ENCODE results near the gene LIMD2.

The LIMD2 gene

DNA sequence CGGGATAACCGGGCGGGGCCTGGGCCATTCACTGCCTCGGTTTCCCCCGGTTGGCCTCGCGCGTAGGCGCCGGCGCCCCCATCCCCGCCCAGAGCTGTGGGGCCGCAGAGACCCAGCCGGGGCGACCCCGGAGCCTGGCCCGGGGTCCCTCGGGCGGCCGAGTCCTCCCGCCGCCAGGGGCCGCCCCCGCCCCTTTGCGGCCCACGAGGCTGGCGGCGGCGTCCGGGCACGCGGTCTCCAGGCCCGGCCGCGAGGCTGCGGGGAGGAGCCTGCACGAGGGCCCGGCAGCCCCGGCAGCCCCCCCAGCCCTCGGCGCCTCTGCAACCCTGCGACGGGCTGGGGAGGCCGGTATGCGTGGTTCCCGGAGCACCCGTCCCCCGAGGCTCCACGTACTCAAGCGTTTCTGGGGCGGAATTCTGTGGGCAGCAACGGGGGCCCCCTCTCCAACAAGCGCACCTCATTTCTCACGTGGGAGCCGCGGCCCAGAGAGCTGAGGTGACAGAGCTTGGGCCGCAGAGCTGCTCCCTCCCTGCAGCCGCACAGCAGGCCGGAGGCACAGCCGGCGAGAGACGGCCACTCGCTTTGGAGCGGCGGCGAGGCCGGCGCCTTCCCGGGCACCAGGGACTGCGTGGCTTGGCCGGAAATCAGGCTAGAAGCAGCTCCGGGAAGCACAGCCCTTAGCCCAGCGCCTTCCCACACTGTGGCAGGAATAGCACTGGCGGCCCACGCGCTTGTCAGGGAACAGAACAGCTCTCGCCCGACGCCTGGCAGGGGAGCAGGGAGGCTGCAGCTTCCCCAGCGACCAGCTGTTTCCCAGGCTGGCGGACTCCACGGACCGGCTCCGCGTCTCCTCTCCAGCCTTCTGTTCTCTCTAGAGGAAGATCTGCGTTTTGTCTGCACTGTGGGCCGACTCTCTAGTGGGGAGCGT lies 867 bp upstream of the LIMD2 start:
- peak; percentile 74 for DNase-seq

DNA sequence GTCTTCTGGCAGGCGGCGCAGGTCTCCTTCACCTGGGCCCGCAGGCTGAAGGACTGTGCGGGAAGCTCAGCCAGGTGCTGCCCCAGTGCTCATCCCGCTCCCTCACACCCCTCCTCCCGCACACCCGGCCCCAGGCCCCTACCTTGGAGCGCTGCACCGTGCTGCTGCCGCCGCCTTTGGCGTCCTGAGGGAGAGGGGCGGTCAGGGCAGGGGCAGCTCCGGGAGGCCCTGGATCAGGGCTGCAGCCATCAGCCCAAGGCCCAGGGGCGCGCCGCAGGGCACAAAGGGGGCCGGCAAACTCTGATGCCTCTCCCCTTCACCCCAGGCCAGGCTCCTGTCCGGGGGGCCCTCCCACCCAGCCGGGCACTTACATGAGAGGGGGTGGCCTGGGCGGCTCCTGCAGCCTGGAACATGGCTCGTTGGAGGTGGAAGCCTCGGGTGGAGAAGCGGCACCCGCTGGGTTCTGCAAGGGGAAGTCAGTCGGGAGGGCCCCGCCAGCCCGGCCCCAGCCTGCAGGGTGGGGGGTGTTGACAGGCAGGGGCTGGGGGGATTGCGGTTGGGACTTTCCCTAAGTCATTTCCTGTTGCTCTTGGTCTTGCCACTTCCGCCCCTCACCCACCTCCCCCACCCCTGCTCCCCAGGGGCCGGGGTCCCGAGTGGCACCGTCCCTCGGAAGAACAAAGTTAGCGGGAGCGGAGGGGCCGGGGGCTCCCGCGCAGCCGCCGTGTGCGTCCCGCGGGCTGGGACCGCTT lies 863 bp downstream of the LIMD2 start:
- peak; percentile 68 for DNase-seq

DNA sequence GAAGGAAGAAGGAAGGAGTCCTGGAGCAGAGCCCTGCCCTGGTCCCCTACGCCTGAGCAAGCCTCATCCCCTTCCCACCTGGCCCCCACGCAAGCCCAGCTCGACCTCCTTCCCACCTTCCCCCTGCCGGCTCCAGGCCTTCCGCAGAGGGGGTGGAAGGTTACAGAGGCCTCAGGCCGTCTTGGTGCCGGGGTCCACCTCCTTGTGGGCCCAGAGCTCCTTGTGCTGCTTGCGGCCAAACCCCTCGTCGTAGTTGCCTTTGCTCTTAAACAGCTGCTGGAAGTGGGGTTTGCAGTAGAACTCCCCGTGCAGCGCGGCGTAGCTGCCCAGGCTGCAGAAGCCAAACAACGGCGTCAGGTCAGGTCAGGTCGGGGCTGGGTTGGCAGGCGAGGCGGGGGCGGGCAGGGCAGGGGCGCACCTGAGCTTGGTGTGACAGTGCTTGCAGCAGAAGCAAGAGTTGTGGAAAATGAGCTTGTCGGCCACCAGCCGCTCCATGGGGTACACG lies 1.5 kb downstream of the LIMD2 start:
- DNase-seq = no peak

DNA sequence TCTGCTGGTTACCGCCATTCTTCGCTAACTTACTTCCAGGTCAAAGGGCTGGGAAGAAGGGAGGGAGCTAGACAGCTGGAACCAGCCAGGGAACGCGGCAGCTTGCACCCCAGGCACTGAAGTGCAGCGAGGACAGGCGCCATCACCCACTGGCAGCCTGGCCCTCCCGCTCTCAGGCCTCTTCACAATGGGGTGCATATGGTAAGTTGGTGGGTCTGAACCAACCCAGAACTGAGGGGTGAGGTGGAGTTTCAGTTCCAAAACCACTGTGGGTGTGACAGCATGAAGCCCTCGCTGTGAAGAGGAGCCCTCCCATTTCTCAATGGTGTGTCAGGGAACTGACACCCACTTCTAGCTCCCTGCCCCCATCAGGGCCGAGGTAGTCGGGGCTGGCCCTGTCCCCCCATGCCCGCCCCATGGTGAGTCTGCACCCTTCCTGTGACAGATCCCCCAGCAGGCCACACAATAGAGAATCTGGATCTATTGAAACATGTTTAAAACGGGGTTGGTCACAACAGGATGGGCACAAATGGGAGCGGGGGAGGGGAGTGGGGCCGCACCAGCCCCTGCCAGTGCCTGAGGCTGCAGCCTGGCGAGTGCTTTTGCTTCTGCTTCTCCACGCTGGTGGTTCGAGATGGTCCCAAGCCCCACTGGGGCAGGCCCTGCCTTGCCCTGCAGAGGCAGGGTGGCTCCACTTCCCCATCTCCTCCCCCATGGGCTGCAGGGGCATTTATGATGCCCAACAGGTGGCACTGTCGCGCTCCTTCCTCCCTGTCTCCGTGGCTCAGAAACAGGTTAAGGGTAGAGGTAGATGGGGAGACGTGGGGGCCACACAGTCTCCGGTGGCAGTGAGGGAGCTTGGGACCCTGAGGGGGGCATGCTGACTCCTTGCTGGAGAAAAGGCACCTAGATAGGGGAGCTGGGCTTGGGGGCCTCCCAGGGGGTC lies 2.3 kb downstream of the LIMD2 start:
- no peak for DNase-seq

DNA sequence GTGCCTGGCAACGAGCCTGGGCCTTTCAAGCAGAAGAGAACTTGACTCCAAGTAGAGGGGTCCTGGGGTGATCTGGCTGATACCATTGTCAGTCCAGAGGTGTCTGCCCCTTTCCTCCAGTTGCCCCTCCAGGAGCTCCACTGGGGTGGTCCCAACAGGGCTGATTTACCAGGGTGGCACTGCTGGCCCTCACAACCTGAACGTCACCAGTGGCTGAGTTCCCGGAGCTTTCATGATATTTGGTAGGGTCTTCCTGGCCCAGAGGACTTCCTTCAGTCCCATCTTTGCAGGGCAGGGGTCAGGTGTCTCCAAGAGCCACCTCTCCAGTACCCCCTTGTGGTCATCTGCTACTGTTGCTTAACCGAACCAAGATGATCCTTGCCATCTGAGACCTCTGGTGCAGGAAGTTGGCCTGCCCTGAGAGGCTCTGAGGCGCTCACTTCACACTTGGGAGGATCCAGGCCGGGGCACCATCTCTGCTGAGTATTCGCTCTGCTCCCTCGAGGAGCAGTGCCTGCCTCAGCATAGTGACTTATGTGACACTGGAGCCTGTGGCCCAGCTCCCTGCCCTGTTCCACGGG lies 3.5 kb downstream of the LIMD2 start:
- DNase-seq = no peak

GRCh38 chr17:63695889-63696288 lies 4.0 kb downstream of the LIMD2 start:
- no peak for DNase-seq

DNA sequence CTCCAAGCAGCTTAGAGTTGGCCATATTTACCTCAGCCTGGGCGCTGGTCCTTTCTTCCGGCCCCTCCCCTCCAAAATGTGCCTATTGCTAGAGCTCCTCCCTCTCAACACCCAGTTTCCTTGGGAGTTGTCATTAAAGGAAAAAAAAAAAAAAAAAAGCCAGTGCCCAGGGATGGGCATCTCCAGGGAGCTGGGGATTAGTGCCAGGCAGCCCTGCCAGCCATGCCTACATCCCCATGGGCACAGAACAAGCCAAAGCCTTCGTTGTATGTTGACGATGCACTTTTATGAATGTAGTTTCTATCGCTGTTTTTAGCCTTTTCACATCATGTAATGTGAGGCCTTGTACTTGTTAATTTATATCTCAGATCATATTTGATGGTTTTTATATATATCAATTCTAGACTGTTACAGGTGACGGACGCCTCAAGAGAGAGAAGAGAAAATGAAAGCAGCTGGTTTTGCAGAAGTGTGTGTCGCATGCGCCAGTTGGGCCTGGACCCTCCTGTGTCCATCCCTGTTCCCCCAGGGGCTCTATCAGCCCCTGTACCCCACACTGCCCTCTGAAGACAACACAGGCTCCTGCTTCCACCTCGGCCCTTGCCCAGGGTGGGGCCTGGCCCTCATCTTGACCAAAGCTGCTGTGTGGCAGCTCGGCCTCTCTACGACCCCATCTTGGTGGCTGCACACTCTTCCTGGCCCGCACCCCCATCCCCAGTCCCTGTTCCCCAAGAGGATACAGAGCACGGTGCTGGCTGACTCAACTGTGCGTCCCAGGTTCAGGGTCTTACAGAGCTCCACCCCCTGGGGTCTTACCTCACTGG lies 4.8 kb downstream of the LIMD2 start:
- DNase-seq = no peak

DNA sequence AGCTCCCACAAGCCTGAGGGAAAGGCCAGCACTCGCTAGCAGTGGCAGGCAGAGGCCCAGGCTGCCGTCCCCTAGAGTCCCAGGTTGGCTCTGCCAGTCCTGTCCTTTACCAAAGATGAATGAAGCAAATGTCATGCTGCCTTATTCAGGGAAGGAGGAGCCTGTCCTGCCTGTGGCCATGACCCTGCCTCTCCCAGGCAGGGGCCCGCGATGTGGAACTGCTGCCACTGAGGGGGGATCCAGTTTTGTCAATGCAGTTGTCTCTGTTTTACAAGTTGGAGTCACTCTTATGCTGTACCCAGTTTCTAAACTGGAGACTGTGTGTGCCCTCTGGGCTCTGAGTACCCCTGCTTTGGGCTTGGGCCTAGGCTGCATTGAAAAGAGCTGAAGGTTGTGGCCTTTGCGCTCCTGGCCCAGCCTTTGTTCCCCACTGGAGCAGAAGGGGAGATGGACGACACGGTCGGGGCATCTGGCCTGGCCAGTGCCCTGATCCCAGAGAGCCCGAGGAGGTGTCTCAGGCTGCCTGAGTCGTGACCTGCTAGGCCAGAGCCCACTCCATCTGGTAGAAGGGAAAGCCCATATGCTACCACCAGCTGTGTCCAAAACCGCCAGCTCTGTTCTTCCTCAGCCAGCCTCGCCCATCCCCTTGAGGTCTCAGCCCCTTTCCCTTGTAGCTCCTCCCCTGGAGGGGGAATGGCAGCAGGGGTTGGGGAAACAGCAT lies 5.5 kb downstream of the LIMD2 start:
- DNase-seq = no peak

GRCh38 chr17:63693411-63694113 lies 6.4 kb downstream of the LIMD2 start:
- DNase-seq = no peak

DNA sequence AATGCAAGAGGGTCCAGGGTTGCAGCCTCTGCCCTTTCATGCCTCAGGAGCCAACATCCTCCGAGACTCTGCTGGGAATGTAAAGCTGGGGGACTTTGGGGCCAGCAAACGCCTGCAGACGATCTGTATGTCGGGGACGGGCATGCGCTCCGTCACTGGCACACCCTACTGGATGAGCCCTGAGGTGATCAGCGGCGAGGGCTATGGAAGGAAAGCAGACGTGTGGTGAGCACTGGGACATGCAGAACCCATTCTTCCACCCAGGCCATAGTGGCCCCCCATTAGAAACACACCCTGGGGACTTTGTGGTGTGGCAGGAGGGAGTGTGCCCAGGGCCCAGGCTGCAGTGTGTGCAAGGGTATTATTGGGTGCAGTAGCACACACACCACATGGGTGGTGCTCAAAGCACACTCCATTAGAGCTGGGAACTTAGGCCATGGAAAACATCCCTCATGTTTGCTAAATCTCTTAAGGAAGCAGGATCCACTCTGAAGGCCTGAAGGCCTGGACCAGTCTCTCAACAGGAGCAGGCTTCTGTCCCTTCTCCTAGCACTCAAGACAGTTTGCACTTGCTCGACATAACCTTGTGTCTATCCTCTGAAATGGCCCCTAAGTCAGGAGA lies 7.6 kb downstream of the LIMD2 start:
- DNase-seq = no peak

DNA sequence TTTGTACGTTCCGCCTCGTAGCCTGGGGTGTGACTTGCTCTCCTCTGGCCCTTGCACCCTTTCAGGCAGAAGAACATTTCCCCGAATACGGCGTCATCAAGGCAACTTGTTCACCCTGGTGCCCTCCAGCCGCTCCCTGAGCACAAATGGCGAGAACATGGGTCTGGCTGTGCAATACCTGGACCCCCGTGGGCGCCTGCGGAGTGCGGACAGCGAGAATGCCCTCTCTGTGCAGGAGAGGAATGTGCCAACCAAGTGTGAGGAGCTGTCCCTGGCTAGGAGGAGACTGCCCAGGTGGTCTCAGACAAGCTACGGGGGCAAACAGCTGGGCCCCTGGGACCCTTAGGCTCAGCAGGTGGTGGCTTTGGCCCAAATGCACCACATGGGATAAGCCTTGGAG lies 10.4 kb downstream of the LIMD2 start:
- DNase-seq = no peak

- no peak for DNase-seq
These were observed 11.4 kb downstream of the LIMD2 start for GRCh38 chr17:63688396-63689020.

DNA sequence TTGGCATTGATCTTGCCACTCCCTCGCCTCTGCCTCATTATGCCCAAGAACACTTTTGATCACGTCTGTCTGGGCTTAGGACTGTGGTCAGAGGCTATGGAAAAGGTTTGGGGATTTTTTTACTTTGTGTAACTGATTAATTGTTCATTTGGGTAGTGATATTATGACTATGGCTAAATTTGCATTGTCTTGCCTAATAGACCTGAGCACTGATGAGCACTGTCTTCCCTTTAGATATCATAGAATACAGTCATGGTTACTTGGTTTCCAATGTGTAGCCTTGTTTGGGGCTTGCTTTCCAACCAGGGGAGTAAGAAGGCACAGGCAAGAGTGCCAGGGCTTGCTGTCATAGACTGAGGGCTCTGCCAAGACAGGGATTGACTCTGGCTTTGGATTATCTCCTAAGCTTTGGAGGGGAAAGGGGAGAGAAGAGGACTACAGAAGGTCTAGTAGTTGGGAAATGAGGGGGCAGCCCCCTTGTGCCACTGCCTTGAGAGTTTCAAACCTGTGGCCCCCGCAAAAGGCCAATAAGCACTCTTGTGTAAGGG lies 13.7 kb downstream of the LIMD2 start:
- DNase-seq = no peak

- DNase-seq = no peak
These were observed 14.3 kb downstream of the LIMD2 start for GRCh38 chr17:63685578-63685977.

GRCh38 chr17:63685041-63685440 lies 14.9 kb downstream of the LIMD2 start:
- DNase-seq = no peak

DNA sequence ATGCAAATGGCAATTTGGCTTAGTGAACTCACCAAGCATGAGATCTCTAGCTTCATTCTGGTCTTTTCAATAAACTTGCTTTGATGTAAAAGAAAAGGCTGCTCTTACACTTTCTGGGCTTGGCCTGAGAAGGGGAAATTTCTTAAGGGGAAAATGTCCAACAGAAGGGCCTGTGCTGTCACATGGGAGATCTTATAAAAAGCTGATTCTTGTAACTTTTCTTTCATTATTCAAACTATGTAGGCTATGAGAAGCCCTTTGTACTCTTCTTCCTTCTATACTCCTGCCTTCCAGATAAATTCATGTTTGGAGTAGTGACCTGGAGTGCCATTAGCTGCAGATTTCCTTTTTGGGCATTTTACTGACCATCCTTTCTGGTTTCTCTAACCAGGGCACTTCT lies 16.9 kb downstream of the LIMD2 start:
- no peak for DNase-seq

GRCh38 chr17:63682441-63682840 lies 17.5 kb downstream of the LIMD2 start:
- no peak for DNase-seq

- no peak for DNase-seq
These were observed 18.4 kb downstream of the LIMD2 start for GRCh38 chr17:63681530-63681929.

GRCh38 chr17:63680700-63681099 lies 19.2 kb downstream of the LIMD2 start:
- DNase-seq = no peak
